GM12891 (cell line): ENCODE data around the gene ANKS1A.

Experiments
- PAX5 ChIP-seq: IDR thresholded peaks from 2 replicates; pipeline ENCODE4 v1.6.1; 2011; ENCODE audit warnings: low read length, moderate library complexity, mild to moderate bottlenecking; ENCODE audit not compliant: insufficient read depth, severe bottlenecking
- POLR2A ChIP-seq: IDR thresholded peaks from 2 replicates; pipeline ENCODE4 v1.6.1; 2011; ENCODE audit warnings: low read depth, low read length, control low read depth
- POLR2AphosphoS5 ChIP-seq: IDR thresholded peaks from 2 replicates; pipeline ENCODE4 v1.6.1; 2011; ENCODE audit warnings: low read depth, low read length, control low read depth
- POU2F2 ChIP-seq: IDR thresholded peaks from 2 replicates; pipeline ENCODE4 v1.6.1; 2011; ENCODE audit warnings: low read depth, mild to moderate bottlenecking, control low read depth, low read length, moderate library complexity
- SPI1 ChIP-seq: IDR thresholded peaks from 2 replicates; pipeline ENCODE4 v1.6.1; 2011; ENCODE audit warnings: low read depth, low read length, control low read depth
- TAF1 ChIP-seq: IDR thresholded peaks from 2 replicates; pipeline ENCODE4 v1.6.1; 2011; ENCODE audit warnings: low read depth, low read length, control low read depth

GRCh38 chr6:35091346-35092083 lies 202.5 kb downstream of the ANKS1A start:
- TF ChIP-seq TAF1: no peak
- no peak for TF ChIP-seq POLR2A
- TF ChIP-seq POU2F2: no peak
- no peak for TF ChIP-seq POLR2AphosphoS5
- no peak for TF ChIP-seq PAX5
- no peak for TF ChIP-seq SPI1
